GM19395 (cell line): Measurements from ENCODE around the gene PDLIM5.

Experiments used
- ATAC-seq: cut with Tn5 transposase; IDR thresholded peaks from one replicate; pipeline ENCODE4 v1.9.1; 2021; ENCODE audit warnings: mild to moderate bottlenecking, moderate library complexity; ENCODE audit not compliant: unreplicated experiment

PDLIM5 gene

DNA sequence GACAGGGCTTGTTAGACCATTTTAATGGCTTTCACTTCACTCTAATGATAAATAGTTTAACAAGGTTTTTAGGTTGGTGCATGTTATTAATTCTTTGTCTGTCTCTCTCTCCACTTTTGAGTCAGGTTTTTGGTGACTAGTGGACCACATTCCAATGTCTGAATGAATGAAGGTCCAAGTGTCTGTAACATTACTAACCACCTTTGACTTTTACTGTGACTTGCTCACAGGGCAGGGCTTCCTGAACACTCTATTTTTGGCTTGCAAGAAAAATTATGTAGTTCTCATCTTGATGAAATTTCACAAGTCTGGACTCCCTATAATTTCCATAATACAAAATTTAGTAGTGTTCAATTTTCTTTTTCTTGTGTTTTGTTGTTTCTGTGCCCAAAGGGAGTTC, 227.2 kb downstream of the PDLIM5 start:
- no peak for ATAC-seq

DNA sequence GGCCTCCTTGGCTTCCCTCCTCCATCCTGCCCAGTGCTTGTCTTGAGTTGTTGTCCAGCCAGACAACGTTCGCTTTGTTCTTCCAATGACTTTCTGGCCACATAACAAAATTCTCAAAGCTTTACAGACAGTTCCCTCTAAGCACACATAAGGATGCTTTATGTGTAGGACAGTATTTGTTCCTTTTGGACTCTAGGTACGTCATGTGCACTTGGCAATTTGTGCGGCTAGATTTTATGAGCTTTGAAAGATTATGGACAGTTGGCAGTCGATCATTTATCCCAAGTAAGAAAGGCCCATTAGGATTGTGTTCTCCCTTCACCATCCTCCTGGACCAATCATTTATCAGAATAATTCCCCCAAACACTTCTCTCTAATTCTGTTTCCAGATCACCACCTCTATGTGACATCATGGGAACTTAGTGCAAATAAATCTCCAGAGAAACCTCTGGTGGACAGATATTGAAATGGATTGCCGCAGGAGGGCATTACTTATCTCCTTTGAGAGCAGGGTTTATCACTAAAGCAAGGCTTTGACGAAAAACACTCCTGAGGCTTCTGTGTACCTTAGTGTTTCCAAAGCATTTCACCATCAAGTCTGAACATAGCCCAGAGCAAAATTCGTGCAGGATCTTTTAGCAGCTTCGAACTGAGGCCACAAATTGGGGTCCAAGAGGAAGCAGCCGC, 228.6 kb downstream of the PDLIM5 start:
- ATAC-seq: no peak

DNA sequence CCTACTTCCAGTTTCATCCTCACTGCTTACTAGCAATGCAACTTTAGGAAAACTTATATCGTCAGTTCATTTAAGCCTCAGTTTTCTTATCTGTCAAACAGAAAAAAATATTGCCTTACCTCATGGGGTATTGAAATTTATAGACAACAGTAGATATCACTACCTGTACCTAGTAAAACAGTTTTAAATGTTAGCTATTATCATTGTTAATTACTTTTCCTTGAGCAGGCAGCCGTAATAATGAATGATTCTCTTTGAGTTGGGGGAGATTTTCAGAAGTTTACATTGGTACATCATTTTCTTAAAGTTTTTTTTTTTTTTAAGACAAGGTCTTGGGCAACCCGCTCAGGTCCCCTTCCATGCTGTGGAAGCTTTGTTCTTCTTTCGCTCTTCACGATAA, 234.3 kb downstream of the PDLIM5 start:
- no peak for ATAC-seq

DNA sequence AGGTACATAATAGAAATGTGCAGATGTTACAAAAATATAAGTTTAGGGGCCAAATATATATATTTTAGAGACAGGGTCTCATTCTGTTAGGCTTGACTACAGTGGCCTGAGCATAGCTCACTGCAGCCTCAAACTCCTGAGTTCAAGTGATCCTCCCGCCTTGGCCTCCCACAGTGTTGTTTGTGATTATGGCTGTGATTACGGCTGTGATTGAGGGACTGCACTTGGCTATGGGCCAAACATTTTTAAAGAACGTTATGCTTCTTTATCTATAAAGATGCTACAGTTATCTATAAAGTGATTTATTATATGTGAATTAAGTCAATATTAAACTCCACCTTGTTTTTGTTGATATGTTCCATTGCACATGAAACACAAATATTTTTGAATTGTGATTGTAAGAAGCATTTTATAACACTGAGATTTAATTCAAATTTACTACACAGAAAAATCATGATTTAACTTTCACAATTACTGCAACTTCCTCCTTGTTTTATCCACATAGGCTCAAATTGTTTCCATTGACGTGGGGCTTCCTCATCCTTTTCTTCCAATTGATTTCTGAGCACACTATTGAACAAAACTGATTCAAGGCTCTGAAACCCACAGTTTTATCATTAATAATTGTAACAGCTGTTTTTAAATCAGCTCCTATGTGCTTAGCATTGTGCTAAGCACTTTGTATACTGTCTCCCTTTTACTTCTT, 237.6 kb downstream of the PDLIM5 start:
- no peak for ATAC-seq

DNA sequence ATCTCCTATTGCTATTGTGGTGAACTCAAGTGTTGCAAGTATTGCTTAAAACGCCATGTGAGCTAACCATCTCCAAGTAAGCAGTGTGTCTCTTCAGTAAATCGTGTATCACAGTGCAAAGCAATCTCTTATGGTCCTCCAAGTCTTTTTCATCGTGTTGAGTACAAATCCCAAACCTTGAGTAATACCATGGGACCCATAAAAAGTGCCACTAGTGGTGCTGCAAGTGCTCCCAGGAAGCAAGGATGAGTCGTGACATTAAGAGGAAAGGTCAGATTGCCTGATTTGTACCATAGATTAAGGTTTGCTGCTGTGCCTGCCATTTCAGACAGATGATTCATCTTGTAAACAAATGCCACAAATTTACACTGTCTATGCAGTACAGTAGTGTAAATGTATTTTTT, 239.1 kb downstream of the PDLIM5 start:
- ATAC-seq: no peak

DNA sequence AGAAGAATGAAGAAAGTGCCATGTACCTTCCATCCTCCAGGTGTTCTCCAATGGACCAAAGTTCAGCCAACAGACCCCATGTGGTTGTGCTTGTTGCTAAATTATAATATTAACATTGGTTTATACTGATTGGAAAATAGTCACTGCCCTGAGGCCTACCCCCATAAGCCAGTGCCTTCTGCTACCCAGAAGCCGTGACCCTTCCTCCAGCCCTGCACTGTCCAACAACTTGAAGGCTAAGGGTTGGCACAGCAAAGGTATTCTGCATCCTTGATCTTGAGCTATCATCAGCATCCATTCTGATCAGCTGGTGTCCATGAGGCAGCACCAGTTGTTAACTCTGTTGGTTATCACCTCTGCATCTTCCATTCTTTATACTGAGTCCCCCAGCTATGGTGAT, 239.8 kb downstream of the PDLIM5 start:
- no peak for ATAC-seq

DNA sequence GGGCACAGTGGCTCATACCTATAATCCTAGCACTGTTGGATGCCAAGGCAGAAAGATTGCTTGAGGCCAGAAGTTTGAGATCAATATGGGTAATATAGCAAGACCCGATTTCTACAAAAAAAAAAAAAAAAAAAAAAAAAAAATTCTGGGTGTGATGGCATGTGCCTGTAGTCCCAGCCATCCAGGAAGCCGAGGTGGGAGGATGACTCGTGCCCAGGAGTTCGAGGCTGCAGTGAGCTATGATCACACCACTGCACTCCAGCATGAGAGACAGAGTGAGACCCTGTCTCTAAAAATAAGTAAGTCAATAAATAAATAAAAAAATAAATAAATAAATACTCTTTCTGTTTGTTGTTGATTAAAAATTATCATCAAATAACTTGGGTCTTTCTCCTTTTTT, 243.6 kb downstream of the PDLIM5 start:
- no peak for ATAC-seq

DNA sequence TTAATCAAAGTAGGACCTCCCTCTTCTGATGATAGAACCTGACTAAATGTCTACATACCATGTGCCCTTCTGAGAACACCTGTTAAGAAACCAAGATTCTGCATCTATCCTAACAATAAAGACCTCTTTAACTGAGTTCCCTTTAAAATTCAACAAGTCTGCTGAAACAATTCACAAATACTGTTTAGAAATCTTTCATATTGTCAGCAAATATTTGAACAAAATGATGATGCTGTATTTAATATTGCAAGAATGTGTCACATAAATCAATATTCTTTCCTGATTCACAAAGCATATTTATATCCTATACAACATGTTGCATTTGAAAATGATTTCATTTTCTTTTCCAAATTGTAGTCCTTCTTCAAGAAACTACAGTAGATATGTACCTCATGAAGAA, 246.4 kb downstream of the PDLIM5 start:
- ATAC-seq: no peak

DNA sequence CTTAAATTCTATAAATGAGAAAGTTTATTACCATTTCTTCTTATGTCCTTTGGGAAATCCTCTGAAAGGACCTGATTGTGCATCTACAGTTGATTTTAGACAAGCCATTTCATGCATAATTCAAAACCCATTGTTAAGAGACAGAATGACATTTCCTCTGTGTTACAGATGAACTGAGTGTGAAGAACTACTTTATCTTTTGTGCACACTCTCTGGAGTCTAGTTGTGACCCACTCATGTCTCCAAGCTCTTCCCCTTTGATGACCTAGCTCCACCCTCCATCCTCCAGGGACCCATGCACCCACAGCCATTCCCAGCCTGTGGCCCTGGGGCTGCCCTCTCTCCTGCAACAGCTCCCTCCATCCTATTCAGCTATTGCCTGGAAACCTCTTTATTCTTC, 248.6 kb downstream of the PDLIM5 start:
- no peak for ATAC-seq

DNA sequence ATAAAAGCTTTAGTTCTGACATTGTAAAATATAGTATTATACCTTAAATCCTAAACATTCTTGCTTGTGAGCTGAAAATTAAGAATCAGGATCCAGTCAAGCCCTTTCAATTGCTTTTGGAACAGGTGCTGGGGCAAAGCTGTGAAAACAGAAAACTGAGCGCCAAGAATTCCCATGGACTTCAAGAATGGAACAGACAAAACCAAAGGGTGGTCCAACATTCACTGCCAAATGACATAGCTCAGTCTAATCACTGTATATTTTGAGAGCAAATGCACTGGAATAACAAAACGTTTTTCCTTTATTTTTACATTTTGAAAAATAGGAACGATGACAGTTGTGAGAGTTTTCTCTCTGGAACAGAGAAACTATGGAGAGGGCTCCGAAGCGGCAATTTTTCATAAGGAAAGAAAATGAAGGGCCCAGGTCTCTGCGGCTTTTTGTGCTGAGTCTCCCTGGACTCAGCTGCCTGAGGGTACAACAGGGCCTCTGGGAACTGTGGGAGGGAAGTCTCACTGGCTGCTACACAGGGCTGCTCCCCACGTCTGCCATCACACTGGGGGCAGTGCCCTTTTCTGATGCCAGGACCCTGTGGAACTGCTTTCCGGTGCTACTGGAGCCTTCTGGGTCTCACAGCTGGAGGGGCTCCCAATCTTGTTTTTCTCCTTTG, 250.0 kb downstream of the PDLIM5 start:
- ATAC-seq: no peak

DNA sequence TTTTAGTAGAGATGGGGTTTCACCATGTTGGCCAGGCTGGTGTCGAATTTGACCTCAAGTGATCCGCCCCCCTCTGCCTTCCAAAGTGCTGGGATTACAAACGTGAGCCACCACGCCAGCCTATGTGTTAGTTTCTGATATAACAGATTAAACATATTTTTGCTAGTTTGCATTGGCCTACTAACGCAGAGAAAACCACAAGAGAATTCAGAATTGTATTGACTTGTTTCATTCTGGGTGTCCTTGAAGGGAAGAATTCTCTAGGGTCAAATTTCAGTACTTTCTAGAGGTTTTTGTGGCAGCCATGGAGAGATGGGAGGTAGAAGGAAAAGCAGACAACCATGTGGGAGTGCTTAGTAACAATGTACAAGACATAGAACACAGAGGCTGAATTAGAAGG, 259.9 kb downstream of the PDLIM5 start:
- no peak for ATAC-seq

DNA sequence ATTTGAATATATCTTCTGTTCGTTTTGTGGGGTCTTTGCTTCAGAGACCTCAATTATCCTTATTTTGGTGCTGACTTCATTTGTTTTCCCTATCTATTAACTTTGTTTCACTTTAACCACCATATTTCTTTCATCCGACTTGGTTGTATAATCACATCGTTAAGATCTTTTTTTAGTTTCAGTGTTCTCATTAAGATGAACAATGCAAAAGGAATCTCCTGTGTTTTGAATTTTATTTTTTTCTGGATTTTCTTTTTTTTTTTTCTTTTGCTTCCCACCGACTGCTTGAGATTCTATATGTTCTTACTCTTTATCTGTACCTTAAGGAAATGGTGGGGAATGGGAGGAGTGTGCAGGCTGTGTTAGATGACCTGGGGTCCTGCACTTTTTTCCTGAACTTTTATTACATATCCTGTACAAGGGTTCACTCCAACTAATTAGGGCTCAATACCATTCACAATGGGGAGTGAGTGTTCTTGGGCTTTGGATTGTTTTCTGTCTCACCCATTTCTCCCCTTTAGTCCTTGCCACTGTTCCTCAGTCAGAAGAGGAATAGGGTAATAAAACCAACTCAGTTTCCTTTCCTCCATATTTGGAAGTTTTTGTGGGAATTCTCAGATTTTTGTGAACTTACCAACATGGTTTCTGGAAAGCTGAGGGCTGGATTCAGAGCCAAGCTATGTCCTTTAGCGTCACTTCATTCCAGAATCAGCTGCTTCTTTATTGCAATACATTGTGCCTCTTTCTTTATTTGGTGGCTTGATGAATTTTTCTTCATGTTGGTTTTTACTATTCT, 262.8 kb downstream of the PDLIM5 start:
- no peak for ATAC-seq

DNA sequence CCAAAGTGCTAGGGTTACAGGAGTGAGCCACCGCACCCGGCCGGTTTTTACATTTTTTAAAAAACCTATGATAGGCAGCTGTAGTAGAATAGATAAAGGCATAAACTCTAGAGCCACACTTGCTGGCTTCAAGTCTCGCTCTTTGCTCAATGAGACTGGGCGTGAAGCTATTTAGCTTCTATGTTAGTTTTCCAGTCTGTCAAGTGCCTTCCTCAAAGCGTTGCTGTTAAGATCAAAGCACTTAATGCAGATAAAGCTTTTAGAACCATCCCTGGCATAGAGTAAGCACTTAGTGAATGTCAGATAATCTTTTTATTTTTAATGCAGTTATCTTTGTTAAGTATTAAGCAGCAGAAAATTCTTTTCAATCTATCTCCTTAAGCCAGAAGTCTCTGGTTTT, 264.0 kb downstream of the PDLIM5 start:
- no peak for ATAC-seq
